Hematopoietic multipotent progenitor cell (in vitro differentiated cells): ENCODE data around the gene TMOD1. TPM values are rescaled to one million over a fixed set of nuclear protein-coding genes. Genes with fewer than 3 reads are reported as not detected.
"Not testable (repeated sequence)": the region's sequence is repeated elsewhere in the genome, so short reads cannot be mapped to it uniquely, and the experiment has no call there.

ENCODE experiments used
- DNase-seq, 3 donors: peaks; one replicate each; pipeline ENCODE4 v3.0.0-alpha.2; 2011 to 2015; ENCODE audit warnings: low read depth in 2 of 3, low spot score in 2 of 3
- total RNA-seq: library from RNA; depleted of rRNA; stranded (reverse); fragments of >200 nt; gene quantifications from one replicate; pipeline ENCODE4 v1.2.3, GENCODE V29; 2012

TMOD1 gene
- total RNA-seq, 1 donor = 1.6 TPM

- not testable (repeated sequence) for DNase-seq
Observed at GRCh38 chr9:97584778-97585177, 83.3 kb downstream of the TMOD1 start.

DNA sequence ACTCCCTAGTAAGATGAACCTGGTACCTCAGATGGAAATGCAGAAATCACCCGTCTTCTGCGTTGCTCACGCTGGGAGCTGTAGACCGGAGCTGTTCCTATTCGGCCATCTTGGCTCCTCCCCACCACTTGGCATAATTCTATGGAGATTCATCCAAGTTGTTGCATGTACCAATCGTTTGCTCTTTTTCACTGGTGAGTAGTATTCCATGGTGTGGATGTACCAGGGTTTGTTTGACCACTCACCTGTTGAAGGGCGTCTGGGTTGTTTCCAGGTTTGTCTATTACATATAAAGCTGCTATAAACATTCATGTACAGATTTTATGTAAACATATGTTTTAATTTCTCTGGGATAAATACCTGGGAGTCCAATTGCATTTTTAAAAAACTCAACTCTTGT is 85.4 kb downstream of the TMOD1 start:
- not testable (repeated sequence) for DNase-seq

- DNase-seq = no peak
Observed at GRCh38 chr9:97591535-97591934, 90.1 kb downstream of the TMOD1 start.

GRCh38 chr9:97592126-97592525 is 90.7 kb downstream of the TMOD1 start:
- DNase-seq = no peak

GRCh38 chr9:97593960-97594359 is 92.5 kb downstream of the TMOD1 start:
- DNase-seq = no peak

DNA sequence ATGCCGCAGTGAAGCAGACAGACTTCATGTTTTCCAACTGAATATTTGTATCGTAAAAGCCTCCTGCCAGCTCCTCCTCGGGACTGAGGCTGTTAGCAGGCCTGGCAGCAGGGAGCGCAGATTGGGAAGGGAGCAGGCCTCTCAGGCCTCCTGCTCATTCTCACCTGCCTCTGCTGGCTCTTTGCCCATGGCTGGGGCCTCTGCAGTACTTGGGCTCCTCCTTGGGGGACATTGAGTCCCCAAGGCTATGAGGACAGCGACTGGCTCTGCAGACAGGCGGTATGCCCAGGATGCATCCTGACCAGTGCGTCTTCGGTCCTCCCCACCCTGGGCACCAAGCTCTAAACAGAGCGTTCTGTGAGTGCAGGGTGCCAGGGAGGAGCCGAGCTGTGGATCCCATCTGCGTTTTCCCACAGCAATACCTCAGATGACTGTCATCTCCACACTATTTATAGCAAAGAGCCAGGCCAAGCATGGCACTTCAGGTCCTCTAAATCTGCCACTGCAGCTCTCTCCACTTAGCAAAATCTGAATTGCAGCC is 93.0 kb downstream of the TMOD1 start:
- no peak for DNase-seq

- no peak for DNase-seq
Observed at GRCh38 chr9:97596906-97597305, 95.4 kb downstream of the TMOD1 start.

DNA sequence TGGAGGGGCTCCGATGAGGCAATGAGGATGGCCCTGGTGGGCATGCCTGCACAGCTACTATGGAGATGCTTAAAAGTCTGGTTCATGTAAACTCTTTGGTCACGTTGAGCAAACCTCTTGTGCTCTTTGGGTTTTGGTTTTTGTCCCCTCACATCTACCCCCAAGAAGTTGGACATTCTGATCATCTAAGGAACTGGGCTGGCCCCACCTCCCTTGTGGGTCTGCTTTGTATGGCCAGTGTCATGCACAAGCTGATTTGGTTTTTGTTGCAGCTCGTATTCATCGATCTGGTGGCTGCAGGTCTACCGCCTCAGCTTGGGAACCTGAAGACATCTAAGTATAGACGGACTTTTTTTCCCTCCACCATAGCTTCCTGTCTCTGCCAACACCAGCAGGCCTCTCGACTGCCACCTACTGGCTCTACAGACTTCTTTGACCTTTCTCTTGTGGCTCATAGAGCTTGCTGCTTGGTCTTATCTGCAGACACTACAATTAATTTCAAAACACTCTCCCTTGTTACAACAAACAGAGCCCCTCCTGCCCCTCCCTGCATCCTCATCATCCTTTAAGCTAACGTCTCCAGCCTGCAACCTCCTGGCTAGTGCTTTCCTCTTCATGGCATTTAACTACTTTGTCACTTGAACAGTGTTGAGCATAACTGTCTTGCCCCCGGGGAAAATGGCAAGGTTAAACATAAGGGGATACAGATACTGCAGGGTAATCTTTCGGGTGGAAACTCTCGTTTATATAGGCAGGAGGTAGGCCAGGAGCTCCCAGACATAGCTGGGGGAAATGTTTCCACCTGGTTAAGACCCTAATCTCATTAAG is 97.2 kb downstream of the TMOD1 start:
- peak; percentile 38 to 88 (median 79) for DNase-seq

- DNase-seq = no peak
Observed at GRCh38 chr9:97599314-97599846, 97.9 kb downstream of the TMOD1 start.

- no peak for DNase-seq
Observed at GRCh38 chr9:97600531-97601227, 99.2 kb downstream of the TMOD1 start.

DNA sequence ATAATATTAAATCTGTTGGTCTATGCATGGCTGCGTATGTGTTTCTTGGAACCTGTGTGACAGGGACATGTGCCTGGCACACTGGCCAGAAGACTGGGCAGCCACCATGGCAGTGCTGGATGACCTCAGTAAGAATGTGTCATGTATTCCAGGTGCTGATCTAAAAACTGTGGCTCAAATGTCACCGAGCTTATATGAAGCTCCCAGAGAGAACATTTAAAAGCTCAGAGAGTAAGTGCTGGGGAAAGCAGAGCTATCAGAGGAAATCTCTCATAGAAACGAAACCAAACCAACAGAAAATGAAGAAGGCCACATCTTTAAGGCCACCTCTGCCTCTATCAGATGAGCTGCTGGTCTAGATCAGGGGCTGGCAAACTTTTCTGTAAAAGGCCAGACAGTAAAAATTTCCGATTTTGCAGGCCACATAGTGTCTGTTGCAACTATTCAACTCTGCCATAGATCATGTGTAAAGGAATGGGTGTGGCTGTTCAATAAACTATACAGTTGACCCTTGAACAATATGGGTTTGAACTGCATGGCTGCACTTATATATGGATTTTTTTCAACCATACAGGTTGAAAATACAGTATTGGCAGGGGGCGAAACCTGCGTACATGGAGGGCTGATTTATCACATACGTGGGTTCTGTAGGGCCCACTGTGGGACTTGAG is 99.9 kb downstream of the TMOD1 start:
- no peak for DNase-seq

DNA sequence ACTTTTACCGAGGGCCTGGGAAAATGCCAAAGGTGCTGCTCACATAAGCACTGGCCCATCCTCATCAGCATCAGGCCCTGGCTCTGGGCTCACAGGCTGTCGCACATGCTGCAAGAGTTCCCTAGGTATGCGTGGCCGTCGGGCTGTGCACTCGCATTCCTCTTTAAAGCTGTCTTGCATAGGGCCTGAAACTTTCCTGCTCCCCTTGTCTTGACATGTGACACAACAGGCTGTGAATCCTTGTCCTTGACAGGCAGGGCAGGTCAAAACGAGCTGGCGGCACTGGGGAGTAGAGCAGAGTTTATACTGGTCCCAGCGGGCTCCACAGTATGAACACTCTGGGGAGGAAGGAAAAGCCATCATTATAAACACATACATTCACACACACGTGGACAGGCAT is 101.0 kb downstream of the TMOD1 start:
- no peak for DNase-seq

DNA sequence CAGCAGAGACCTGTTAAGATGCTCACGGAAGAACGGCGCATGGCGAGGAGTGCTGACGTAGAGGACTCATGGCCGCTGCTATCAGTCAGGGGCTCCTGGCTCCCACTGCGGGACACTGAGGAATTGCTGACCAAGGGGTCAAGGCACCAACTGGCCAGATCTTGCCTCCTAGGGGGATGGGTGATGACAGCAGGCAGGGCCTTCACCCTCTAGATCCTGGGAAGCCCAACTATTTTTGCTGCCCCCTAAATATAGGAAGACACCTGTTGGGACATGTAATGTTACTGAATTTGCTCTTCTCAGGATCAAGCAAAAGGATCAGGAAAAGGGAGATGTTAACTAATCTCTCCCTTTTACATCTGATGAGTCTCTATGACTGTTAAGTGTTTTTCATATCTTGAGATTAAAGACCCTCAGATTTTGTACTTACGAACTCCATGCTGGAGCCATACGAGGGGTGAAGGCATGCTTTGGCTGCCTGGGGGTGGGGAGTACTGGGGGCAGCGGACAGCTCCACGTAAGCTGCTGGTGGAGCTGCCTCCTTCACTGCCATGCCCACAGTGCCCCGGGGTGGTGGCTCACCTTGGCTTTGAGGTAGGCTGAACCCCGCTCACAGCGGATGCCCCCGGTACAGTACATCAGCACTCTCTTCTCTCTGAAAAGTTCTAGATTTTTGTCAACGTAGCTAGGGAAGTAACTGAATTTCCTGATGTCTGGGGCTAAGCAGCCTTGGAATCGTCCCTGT is 103.6 kb downstream of the TMOD1 start:
- DNase-seq = no peak

DNA sequence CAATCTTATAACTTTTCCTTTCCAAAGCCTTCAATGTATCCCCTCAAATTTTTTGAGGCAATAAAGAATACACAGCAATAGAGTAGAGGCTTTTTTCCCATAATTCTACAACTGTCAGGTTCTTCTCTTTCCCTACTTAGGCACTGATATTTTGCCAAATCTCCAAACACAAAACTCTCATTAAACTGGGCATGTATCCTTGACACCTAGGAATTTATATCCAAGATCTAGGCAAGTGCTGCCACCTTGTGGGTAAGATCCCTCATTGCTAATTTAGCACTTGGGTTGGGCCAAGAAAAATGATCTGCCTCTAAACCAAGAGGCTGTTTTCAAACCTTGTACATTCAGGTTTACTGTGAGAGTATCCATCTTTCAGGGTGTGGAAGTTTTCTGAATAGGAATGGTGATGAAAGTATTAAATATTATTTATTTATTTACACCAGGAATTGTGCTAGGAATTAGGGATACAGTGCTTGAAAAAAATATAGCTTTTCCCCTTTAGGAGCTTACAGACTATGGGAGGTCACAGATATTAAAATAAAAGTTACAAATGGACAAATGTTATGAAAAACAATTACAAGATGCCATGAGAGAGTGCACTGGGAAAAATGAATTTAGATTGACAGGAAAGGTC is 114.1 kb downstream of the TMOD1 start:
- peak in 2 of 3 donors; percentile 44 to 76 for DNase-seq

- DNase-seq = no peak
Observed at GRCh38 chr9:97617939-97618416, 116.5 kb downstream of the TMOD1 start.

GRCh38 chr9:97620063-97620462 is 118.6 kb downstream of the TMOD1 start:
- not testable (repeated sequence) for DNase-seq

DNA sequence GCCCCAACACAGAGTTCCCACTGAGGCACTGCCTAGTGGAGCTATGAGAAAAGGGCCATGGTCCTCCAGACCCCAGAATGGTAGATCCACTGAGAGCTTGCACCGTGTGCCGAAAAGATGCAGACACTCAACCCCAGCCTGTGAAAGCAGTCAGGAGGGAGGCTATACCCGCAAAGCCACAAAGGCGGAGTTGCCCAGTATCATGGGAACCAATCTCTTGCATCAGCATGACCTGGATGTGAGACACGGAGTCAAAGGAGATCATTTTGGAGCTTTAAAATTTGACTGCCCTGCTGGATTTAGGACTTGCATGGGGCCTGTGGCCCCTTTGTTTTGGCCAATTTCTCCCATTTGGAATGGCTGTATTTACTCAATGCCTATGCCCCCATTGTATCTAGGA is 121.0 kb downstream of the TMOD1 start:
- not testable (repeated sequence) for DNase-seq

DNA sequence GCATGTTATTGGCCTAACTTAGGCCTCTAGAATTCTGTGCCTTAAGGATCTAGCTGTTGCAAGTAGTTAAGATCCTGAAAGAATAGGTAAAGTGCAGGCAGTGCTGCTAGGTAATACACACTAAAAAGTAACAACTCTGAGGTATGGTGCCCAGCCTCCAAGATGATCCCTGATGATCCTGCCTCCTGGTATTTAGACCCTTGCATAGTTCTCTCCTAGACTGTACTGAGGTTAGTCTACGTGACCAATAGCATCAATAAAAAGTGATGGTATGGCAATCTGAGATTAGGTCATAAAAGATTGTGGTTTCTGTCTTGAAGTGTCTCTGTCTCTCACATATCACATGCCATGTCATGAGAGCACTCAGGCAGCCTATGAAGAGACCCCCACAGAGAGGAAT is 122.5 kb downstream of the TMOD1 start:
- no peak for DNase-seq

DNA sequence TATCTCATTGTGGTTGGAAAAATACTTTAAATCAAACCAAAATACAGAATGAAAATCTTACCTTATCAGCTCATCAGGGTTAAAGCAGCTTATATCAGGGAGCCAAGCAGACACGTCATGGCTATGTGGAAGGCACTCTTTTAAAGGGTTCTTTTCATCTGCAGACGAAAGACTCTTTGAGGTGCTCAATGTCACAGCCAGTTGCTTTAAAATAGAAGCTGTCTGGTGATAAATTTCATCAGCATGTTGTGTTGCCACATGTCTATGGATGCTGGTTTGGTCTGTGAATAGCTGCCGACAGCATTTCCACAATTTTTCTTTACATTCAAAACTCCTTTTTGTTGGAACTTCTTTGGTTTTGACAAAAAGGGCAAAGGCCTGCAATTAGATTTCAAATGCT is 124.2 kb downstream of the TMOD1 start:
- DNase-seq = no peak

- no peak for DNase-seq
Observed at GRCh38 chr9:97627624-97628023, 126.2 kb downstream of the TMOD1 start.
